Measurements from ENCODE around the gene NCAPG2. TPM values are rescaled to one million over a fixed set of nuclear protein-coding genes. Genes with fewer than 3 reads are reported as not detected.

The NCAPG2 gene
- total and polyA plus RNA-seq, 10 of the 15 experiments (the other 5 are each of a cell fraction or from before 2014, with no cell fraction given), result 11.2 to 78.2 (median 49.2) TPM

DNA sequence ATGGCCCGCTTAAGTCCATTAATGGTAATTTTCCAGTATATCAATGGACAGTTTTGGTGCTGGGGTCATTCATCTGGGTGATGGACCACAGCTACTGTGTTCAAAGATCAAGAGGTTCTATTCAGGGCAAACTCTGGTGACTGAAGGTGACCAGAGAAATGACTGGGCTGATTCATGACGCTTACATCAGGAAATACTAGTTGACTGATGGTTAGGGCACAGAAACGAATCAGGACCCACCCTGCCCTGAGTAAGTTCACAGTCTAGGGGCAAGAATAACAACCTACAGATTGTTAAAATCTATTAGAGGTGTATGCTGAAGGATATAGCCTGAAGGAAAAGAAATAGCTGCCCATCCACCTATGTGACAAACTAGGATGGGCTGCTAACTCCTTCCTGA, 9.5 kb downstream of the NCAPG2 start:
- Histone ChIP-seq H3K9me3 (replicated peaks; ENCODE audit: control insufficient read depth, insufficient read depth, low read length) (no peaks in the 10 kb centered on the region; the same call in 2 of the 3 replicates), H3K4me2 (ENCODE audit: control insufficient read depth, insufficient read depth) (no peak overlapping the region), H3K4me1 (ENCODE audit: control insufficient read depth, insufficient read depth, low read length) (no peaks in the 10 kb centered on the region), H3K36me3 (ENCODE audit: control insufficient read depth in 2 of 2, insufficient read depth in 2 of 2, low read length in 1 of 2) (peaks cover 11 to 13% of the 10 kb centered on the region in 2 experiments; a peak in 3 of 4 replicates), H2AFZ (ENCODE audit: control insufficient read depth, low read depth, low read length) (no peak overlapping the region), H3K9ac (ENCODE audit: control insufficient read depth, insufficient read depth, low read length) (no peak overlapping the region), H3K27ac (ENCODE audit: control insufficient read depth, insufficient read depth) (no peak overlapping the region), H3K4me3 (no peak overlapping the region), H4K20me1 (ENCODE audit: control insufficient read depth, insufficient read depth) (no peaks in the 10 kb centered on the region), H3K27me3 (replicated peaks in 1 of 2; ENCODE audit: control insufficient read depth in 2 of 2, insufficient read depth in 2 of 2, low read length in 1 of 2) (no peaks in the 10 kb centered on the region), H3K79me2 (ENCODE audit: control insufficient read depth, insufficient read depth, low read length) (peaks cover 16% of the 10 kb centered on the region)
- intact Hi-C loops (cut with micrococcal nuclease; ENCODE audit: unreplicated experiment), result no loop called here
- no peak for DNase-seq (ENCODE audit: low read depth, low spot score)
- ATAC-seq, result no peak
- ChIA-PET POLR2A (interaction anchor here (0.9 kb wide), 1 partner anchor 10 kb away, joined by 4 read pairs; the partner anchor contains the start of gene NCAPG2), SMC1A (ENCODE audit: uncharacterized antibody, unreplicated experiment) (interaction anchor here (2.0 to 8.2 kb wide), 2 partner anchors 39 to 282 kb away, joined by 5 to 62 read pairs; no protein-coding TSS in a partner anchor), CTCF (interaction anchor here (7.0 kb wide), 1 partner anchor 282 kb away, joined by 78 read pairs; no protein-coding TSS in a partner anchor), RAD21 (ENCODE audit: unreplicated experiment) (interaction anchor here (5.6 kb wide), 1 partner anchor 282 kb away, joined by 59 read pairs; no protein-coding TSS in a partner anchor)
- no TSS peak for BruUV-seq (replicated peaks)
- in situ Hi-C loops (cut with MboI), result loop anchor here (5.0 kb wide), 1 partner anchor 282 kb away; no protein-coding TSS in a partner anchor
- TF ChIP-seq RCOR1 (conservative IDR thresholded peaks at IDR 0.05; ENCODE audit: low read depth, low read length) (no peak), RB1 (IDR thresholded peaks at IDR 0.05; ENCODE audit: borderline replicate concordance) (no peak), RFX5 (IDR thresholded peaks at IDR 0.05; ENCODE audit: low read depth, low read length) (no peak), ASH2L (IDR thresholded peaks at IDR 0.05; ENCODE audit: borderline replicate concordance, low read depth) (no peak), RAD21 (IDR thresholded peaks at IDR 0.05; ENCODE audit: insufficient read depth, low read depth, low read length) (no peak)
- TF ChIP-seq, protein P1, sequence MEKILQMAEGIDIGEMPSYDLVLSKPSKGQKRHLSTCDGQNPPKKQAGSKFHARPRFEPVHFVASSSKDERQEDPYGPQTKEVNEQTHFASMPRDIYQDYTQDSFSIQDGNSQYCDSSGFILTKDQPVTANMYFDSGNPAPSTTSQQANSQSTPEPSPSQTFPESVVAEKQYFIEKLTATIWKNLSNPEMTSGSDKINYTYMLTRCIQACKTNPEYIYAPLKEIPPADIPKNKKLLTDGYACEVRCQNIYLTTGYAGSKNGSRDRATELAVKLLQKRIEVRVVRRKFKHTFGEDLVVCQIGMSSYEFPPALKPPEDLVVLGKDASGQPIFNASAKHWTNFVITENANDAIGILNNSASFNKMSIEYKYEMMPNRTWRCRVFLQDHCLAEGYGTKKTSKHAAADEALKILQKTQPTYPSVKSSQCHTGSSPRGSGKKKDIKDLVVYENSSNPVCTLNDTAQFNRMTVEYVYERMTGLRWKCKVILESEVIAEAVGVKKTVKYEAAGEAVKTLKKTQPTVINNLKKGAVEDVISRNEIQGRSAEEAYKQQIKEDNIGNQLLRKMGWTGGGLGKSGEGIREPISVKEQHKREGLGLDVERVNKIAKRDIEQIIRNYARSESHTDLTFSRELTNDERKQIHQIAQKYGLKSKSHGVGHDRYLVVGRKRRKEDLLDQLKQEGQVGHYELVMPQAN (conservative IDR thresholded peaks at IDR 0.05), result no peak
- TF ChIP-seq, protein P2, sequence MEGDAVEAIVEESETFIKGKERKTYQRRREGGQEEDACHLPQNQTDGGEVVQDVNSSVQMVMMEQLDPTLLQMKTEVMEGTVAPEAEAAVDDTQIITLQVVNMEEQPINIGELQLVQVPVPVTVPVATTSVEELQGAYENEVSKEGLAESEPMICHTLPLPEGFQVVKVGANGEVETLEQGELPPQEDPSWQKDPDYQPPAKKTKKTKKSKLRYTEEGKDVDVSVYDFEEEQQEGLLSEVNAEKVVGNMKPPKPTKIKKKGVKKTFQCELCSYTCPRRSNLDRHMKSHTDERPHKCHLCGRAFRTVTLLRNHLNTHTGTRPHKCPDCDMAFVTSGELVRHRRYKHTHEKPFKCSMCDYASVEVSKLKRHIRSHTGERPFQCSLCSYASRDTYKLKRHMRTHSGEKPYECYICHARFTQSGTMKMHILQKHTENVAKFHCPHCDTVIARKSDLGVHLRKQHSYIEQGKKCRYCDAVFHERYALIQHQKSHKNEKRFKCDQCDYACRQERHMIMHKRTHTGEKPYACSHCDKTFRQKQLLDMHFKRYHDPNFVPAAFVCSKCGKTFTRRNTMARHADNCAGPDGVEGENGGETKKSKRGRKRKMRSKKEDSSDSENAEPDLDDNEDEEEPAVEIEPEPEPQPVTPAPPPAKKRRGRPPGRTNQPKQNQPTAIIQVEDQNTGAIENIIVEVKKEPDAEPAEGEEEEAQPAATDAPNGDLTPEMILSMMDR (IDR thresholded peaks at IDR 0.05 in 2 of 3, conservative IDR thresholded peaks at IDR 0.05 in 1 of 3; ENCODE audit: control insufficient read depth in 2 of 3, extremely low read depth in 1 of 3, insufficient read depth in 1 of 3, low read depth in 3 of 3, low read length in 3 of 3), result no peak
- TF ChIP-seq, protein P3, sequence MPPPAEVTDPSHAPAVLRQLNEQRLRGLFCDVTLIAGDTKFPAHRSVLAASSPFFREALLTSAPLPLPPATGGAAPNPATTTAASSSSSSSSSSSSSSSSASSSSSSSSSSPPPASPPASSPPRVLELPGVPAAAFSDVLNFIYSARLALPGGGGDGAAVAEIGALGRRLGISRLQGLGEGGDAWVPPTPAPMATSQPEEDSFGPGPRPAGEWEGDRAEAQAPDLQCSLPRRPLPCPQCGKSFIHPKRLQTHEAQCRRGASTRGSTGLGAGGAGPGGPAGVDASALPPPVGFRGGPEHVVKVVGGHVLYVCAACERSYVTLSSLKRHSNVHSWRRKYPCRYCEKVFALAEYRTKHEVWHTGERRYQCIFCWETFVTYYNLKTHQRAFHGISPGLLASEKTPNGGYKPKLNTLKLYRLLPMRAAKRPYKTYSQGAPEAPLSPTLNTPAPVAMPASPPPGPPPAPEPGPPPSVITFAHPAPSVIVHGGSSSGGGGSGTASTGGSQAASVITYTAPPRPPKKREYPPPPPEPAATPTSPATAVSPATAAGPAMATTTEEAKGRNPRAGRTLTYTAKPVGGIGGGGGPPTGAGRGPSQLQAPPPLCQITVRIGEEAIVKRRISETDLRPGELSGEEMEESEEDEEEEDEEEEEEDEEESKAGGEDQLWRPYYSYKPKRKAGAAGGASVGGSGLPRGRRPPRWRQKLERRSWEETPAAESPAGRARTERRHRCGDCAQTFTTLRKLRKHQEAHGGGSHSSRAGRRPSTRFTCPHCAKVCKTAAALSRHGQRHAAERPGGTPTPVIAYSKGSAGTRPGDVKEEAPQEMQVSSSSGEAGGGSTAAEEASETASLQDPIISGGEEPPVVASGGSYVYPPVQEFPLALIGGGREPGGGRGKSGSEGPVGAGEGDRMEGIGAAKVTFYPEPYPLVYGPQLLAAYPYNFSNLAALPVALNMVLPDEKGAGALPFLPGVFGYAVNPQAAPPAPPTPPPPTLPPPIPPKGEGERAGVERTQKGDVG (CRISPR knock-in tag; IDR thresholded peaks at IDR 0.05), result no peak
- WGBS (ENCODE audit: insufficient coverage, insufficient replicate concordance, low lambda C conversion rate, missing lambda C conversion rate), result 36% methylated on average over 3 of the region's 3 CpGs
- FAIRE-seq, result no peak
